Kasumi-1 (cell line): ENCODE results near the gene CELF2.

ENCODE experiments used
- DNase-seq, 2 experiments: peaks; one replicate each; lab custom pipeline; 2025; lab: John Stamatoyannopoulos, UW

Gene CELF2

GRCh38 chr10:11157292-11158076 lies 139.8 kb downstream of the CELF2 start:
- no peak for DNase-seq

DNA sequence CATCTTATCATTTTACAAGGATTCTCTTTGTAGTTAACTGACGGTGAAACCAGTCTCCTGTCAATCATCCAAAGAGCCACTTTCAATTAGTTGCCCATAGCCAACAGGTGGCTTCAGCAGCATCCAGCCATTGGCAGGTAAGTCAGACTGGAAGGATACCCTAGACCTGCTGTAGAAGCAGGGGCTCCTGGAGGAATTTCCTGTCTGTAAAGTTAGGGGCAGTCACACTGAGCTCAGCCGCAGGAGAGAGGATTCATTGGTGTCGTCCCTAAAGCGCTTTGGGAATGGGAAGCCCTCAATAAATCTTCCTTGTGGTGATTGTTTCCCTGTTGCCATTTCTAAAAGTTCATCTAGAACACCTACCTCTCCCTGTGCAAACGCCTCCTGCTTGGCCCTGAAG lies 140.4 kb downstream of the CELF2 start:
- no peak for DNase-seq

- DNase-seq, result no peak
These were observed 142.0 kb downstream of the CELF2 start for GRCh38 chr10:11159543-11160215.

GRCh38 chr10:11161096-11161495 lies 143.4 kb downstream of the CELF2 start:
- peak; percentile 76 to 90 for DNase-seq

DNA sequence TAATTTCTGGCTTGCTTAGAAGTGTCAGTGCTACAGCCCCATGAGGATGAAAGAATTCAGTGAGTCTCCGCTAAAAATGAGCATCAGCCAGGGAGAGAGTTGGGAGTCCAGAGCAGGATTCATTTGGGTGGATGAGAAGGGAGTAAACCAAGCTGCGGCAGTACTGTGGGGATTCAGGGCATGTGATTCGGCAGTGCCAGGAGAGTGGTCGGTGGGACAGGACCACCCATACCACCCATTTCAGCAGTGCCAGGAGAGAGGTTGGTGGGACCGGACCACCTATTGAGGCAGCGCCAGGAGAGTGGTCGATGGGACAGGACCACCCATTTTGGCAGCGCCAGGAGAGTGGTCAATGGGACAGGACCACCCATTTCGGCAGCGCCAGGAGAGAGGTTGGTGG lies 144.2 kb downstream of the CELF2 start:
- DNase-seq, result no peak

DNA sequence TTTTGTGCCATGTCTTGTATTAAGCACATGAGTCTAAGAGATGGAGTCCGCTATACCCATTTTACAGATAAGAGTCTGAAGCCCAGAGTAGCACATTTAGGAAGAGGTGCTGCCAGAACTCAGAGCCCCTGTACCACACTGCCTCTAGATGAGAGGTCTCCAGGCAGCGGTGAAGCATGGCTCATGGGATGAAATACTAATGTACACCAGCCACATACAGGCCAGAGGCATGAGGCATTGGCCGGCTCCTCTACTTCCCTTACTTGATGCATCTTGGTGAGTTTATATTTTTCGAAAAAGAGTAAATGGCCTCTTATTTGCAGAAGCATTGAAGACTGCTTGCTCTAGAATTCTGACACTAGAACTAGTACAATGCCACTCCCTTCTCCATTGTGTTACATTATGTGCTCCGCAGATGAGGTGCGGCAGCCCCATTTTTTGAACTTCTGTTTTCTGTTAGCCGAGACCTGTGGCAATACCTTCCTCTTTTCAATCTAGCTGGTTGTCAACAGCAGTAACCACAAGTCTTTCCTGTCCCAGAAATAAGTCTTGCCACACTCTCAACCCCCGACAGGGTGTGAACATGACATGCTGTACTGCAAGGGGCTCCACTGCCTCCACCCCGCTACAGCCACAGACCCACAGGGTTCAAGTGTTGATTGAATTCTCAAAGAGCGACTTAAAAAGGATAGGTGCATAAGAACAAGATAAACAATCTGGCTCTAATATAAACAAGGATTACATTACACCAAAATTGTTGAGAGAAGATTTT lies 145.3 kb downstream of the CELF2 start:
- DNase-seq, result peak; percentile 100

DNA sequence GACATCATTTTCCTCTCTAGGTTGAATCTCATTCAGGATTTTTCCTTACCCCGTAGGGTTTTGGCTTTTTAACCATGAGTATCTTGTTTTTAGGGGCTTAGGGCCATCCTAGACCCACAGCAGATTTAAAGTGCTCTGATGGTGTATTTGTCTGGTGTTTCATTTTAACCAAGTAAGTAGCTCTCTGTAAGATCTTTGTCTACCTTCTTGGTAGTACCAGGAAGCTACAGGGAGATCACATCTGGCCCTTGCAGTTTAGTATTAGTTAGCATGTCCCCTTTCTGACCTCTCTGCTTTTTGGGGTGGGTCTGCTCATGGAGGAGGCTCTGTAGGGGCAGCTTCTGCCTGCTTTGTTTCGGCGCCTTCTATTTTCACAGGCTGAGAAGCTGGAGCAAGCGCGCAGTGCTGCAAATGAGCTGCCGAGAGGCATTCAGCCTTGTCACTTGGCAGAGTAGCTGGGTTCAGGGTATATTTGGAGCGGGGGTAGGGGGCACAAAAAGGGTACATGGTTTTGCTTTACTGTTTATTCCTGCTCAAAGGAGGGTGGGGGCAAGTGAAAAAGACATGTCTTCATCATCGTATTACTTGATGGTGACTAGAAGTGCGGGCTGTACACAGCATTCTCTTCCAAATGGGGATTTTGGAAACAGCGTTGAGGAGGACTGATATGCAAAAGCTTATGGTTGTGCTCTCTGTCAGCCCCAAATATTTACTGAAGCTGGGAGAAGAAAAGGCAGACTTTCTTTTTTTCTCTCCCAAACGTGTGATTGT lies 146.3 kb downstream of the CELF2 start:
- peak; percentile 55 for DNase-seq

- no peak for DNase-seq
These were observed 146.8 kb downstream of the CELF2 start for GRCh38 chr10:11164551-11164802.

GRCh38 chr10:11164803-11165590 lies 147.3 kb downstream of the CELF2 start:
- peak; percentile 92 to 95 for DNase-seq

GRCh38 chr10:11165591-11166543 lies 148.2 kb downstream of the CELF2 start:
- peak; percentile 93 to 96 for DNase-seq

GRCh38 chr10:11166550-11166949 lies 148.9 kb downstream of the CELF2 start:
- DNase-seq, result peak; percentile 24 to 44

GRCh38 chr10:11167233-11167966 lies 149.7 kb downstream of the CELF2 start:
- DNase-seq, result peak; percentile 41 to 52

- no peak for DNase-seq
These were observed 150.9 kb downstream of the CELF2 start for GRCh38 chr10:11168423-11169090.

DNA sequence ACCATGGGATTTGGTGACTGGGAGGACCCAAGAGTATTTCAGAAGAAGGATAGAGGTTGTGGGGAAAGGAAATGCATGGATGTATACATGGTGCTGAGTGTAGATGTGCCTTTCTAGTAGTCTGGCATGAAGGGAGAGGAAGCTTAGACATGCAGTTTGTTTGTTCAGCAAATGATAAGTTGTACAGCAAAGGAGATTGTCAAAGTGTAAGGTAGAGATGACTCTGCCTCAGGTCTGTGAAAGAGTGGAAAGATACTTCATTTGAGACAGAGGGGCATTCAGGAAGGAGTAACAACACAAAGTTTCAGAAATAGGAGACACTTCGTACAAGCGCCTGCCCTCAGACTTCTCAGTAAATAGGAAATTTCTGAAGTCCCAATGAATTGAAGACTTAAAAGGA lies 152.3 kb downstream of the CELF2 start:
- DNase-seq, result peak in 1 of 2 experiments; percentile 46

GRCh38 chr10:11170574-11170973 lies 152.9 kb downstream of the CELF2 start:
- peak; percentile 77 to 81 for DNase-seq

- peak; percentile 97 to 98 for DNase-seq
These were observed 153.6 kb downstream of the CELF2 start for GRCh38 chr10:11170993-11171851.

DNA sequence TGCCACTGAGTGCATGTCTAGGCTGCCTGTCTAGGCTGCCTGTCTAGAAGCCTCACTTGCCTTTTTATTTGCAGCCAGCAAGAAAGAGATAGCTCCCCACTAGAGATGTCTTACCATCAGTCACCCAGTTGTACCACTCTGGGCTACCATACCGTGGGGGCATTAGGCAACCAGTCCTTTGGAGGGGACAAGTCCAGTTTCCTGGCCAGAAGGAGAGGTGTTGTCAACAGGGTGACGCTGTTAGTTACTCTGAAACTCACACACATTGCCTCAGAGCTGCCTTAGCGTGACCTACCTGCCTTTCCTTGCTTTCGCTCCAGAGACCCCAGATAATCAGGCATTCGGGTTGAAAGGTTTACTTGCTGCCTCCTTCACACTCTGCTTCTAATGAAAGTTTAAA lies 155.4 kb downstream of the CELF2 start:
- no peak for DNase-seq

GRCh38 chr10:11175823-11176243 lies 158.2 kb downstream of the CELF2 start:
- peak; percentile 69 to 80 for DNase-seq
